Glutamatergic neuron (in vitro differentiated cells): ENCODE data around the gene SLC35G3. TPM values are rescaled to one million over a fixed set of nuclear protein-coding genes. Genes with fewer than 3 reads are reported as not detected.
"Not testable (repeated sequence)": the region's sequence is repeated elsewhere in the genome, so short reads cannot be mapped to it uniquely, and the experiment has no call there.

ENCODE experiments used
- DNase-seq: peaks from one replicate; pipeline ENCODE4 v3.0.0; 2022
- H3K27ac Mint-ChIP-seq: one replicate; pipeline ENCODE4 v1.8.0; 2020; ENCODE audit warnings: mild to moderate bottlenecking, mixed read lengths, inconsistent platforms; ENCODE audit not compliant: unreplicated experiment
- H3K27me3 Mint-ChIP-seq: one replicate; pipeline ENCODE4 v1.8.0; 2020; ENCODE audit warnings: mild to moderate bottlenecking, moderate library complexity, mixed read lengths, inconsistent platforms; ENCODE audit not compliant: unreplicated experiment
- H3K36me3 Mint-ChIP-seq: one replicate; pipeline ENCODE4 v1.8.0; 2020; ENCODE audit warnings: mild to moderate bottlenecking, mixed read lengths, inconsistent platforms; ENCODE audit not compliant: unreplicated experiment
- H3K4me1 Mint-ChIP-seq: one replicate; pipeline ENCODE4 v1.8.0; 2020; ENCODE audit warnings: mild to moderate bottlenecking, low read depth, mixed read lengths, inconsistent platforms; ENCODE audit not compliant: unreplicated experiment
- H3K4me3 Mint-ChIP-seq: one replicate; pipeline ENCODE4 v1.8.0; 2020; ENCODE audit warnings: mild to moderate bottlenecking, mixed read lengths, inconsistent platforms; ENCODE audit not compliant: unreplicated experiment
- H3K9me3 Mint-ChIP-seq: one replicate; pipeline ENCODE4 v1.8.0; 2020; ENCODE audit warnings: mild to moderate bottlenecking, moderate library complexity, mixed read lengths, inconsistent platforms; ENCODE audit not compliant: unreplicated experiment
- CTCF ChIP-seq: fragments of 200-600 bp; sonication (generic); IDR thresholded peaks from one replicate; pipeline ENCODE4 v1.5.0; 2021; ENCODE audit not compliant: partially characterized antibody, unreplicated experiment
- total RNA-seq: library from RNA; stranded (reverse); fragmentation: NEBNext Ultra II Directional; extraction: Animal tissue kit (Norgen Biotek cat#: 25700); gene quantifications from one replicate; pipeline ENCODE4 v1.2.1, GENCODE V29; 2021; ENCODE audit not compliant: unreplicated experiment

Gene SLC35G3
- total RNA-seq, 1 donor from 2014 or later, result not detected

GRCh38 chr17:35183332-35183731 is 10.9 kb downstream of the SLC35G3 start:
- H3K36me3 Mint-ChIP-seq, result peaks cover 4% of the 10 kb centered on the region
- no peak for DNase-seq
- no peaks in the 10 kb centered on the region for H3K9me3 Mint-ChIP-seq
- TF ChIP-seq CTCF, result no peak
- H3K27me3 Mint-ChIP-seq, result peaks cover 2% of the 10 kb centered on the region
- H3K4me3 Mint-ChIP-seq, result no peak overlapping the region
- no peaks in the 10 kb centered on the region for H3K4me1 Mint-ChIP-seq
- H3K27ac Mint-ChIP-seq, result no peak overlapping the region

- H3K4me3 Mint-ChIP-seq, DNase-seq, H3K9me3 Mint-ChIP-seq: not testable (repeated sequence)
Measured at GRCh38 chr17:35179379-35179778, 14.8 kb downstream of the SLC35G3 start.

DNA sequence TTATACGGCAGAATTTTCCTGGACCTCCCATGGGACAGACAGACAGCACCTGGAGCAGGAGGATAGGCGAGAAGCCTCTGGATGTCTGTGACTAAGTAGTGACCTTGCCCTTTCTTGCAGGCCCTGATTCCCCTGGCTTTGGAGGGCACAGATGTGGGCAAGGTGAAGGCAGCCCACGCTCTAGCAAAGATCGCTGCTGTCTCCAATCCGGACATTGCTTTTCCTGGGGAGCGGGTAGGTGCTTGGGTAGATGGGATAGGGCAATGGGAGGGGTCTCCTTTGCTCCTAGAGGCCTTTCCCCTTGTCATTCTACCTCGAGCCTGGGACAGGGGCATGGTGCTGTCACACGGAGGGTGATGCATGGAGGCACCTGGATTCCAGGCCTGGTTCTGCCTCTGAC is 17.3 kb downstream of the SLC35G3 start:
- Mint-ChIP-seq H3K4me1 (no peaks in the 10 kb centered on the region), H3K27me3 (peaks cover 4% of the 10 kb centered on the region), H3K4me3 (no peak overlapping the region), H3K36me3 (no peaks in the 10 kb centered on the region), H3K27ac (no peak overlapping the region), H3K9me3 (peaks cover 2% of the 10 kb centered on the region)
- no peak for TF ChIP-seq CTCF
- DNase-seq, result no peak

More at GRCh38 chr17:35179379-35179778, 14.8 kb downstream of the SLC35G3 start:
- not testable (repeated sequence) for H3K27ac Mint-ChIP-seq, H3K4me1 Mint-ChIP-seq, H3K27me3 Mint-ChIP-seq, H3K36me3 Mint-ChIP-seq

GRCh38 chr17:35175638-35176415 is 18.4 kb downstream of the SLC35G3 start:
- TF ChIP-seq CTCF, result no peak
- H3K4me1 Mint-ChIP-seq, result no peaks in the 10 kb centered on the region
- no peaks in the 10 kb centered on the region for H3K36me3 Mint-ChIP-seq
- peaks cover 2% of the 10 kb centered on the region for H3K9me3 Mint-ChIP-seq
- peaks cover 4% of the 10 kb centered on the region for H3K27me3 Mint-ChIP-seq
- H3K4me3 Mint-ChIP-seq, result no peak overlapping the region
- H3K27ac Mint-ChIP-seq, result no peak overlapping the region
- no peak for DNase-seq

GRCh38 chr17:35174835-35175334 is 19.3 kb downstream of the SLC35G3 start:
- peaks cover 2% of the 10 kb centered on the region for H3K9me3 Mint-ChIP-seq
- DNase-seq, result no peak
- H3K4me3 Mint-ChIP-seq, result no peak overlapping the region
- TF ChIP-seq CTCF, result no peak
- H3K27ac Mint-ChIP-seq, result no peak overlapping the region
- no peaks in the 10 kb centered on the region for H3K36me3 Mint-ChIP-seq
- H3K27me3 Mint-ChIP-seq, result peaks cover 4% of the 10 kb centered on the region
- H3K4me1 Mint-ChIP-seq, result no peaks in the 10 kb centered on the region

GRCh38 chr17:35172321-35172720 is 21.9 kb downstream of the SLC35G3 start:
- H3K27ac Mint-ChIP-seq, DNase-seq, H3K9me3 Mint-ChIP-seq, H3K36me3 Mint-ChIP-seq, H3K4me3 Mint-ChIP-seq, H3K4me1 Mint-ChIP-seq, H3K27me3 Mint-ChIP-seq: not testable (repeated sequence)
